HEK293T (cell line): ENCODE data around the gene PEMT.
"Not testable (repeated sequence)": the region's sequence is repeated elsewhere in the genome, so short reads cannot be mapped to it uniquely, and the experiment has no call there.

Experiments used
- CTCF ChIA-PET: fragments of 350-600 bp; formaldehyde crosslinking; extraction: SDS; loops from one replicate; lab custom pipeline; 2021; ENCODE audit warnings: antibody characterized with exemption, inconsistent platforms; lab: Yijun Ruan, JAX
- POLR2A ChIA-PET: fragments of 350-600 bp; formaldehyde crosslinking; extraction: SDS; loops from one replicate; lab custom pipeline; 2020; ENCODE audit warnings: antibody characterized with exemption, inconsistent platforms; lab: Yijun Ruan, JAX
- DNase-seq: peaks from one replicate; pipeline ENCODE4 v3.0.0; 2012; ENCODE audit warnings: mixed read lengths; ENCODE audit errors: extremely low spot score
- ARNT ChIP-seq: fragments of 450-650 bp; IDR thresholded peaks from 2 replicates; pipeline ENCODE4 v1.6.1; 2017; ENCODE audit warnings: mild to moderate bottlenecking
- BHLHE40 ChIP-seq: fragments of 450-650 bp; IDR thresholded peaks from 2 replicates; pipeline ENCODE4 v1.6.1; 2016; ENCODE audit warnings: mild to moderate bottlenecking, moderate library complexity, borderline replicate concordance
- CTBP1 ChIP-seq: fragments of 450-650 bp; IDR thresholded peaks from 2 replicates; pipeline ENCODE4 v1.6.1; 2016; ENCODE audit warnings: borderline replicate concordance
- ELF4 ChIP-seq: fragments of 450-650 bp; IDR thresholded peaks from 2 replicates; pipeline ENCODE4 v1.6.1; 2017; ENCODE audit warnings: antibody characterized with exemption
- FOXA1 ChIP-seq: fragments of 450-650 bp; IDR thresholded peaks from 2 replicates; pipeline ENCODE4 v1.6.1; 2016; ENCODE audit warnings: mild to moderate bottlenecking
- FOXK2 ChIP-seq: fragments of 450-650 bp; IDR thresholded peaks from 2 replicates; pipeline ENCODE4 v1.6.1; 2016; ENCODE audit warnings: mild to moderate bottlenecking
- FOXM1 ChIP-seq: fragments of 450-650 bp; IDR thresholded peaks from 2 replicates; pipeline ENCODE4 v1.6.1; 2017; ENCODE audit warnings: mild to moderate bottlenecking, borderline replicate concordance
- HDGF ChIP-seq: fragments of 450-650 bp; IDR thresholded peaks from 2 replicates; pipeline ENCODE4 v1.6.1; 2017; ENCODE audit warnings: antibody characterized with exemption, borderline replicate concordance
- L3MBTL2 ChIP-seq: fragments of 450-650 bp; conservative IDR thresholded peaks from 2 replicates; pipeline ENCODE4 v1.6.1; 2016; ENCODE audit warnings: mild to moderate bottlenecking
- LEF1 ChIP-seq: fragments of 450-650 bp; IDR thresholded peaks from 2 replicates; pipeline ENCODE4 v1.6.1; 2017; ENCODE audit warnings: mild to moderate bottlenecking, borderline replicate concordance
- NFRKB ChIP-seq: fragments of 450-650 bp; IDR thresholded peaks from 2 replicates; pipeline ENCODE4 v1.6.1; 2016; ENCODE audit warnings: mild to moderate bottlenecking, moderate library complexity
- SP1 ChIP-seq: fragments of 450-650 bp; IDR thresholded peaks from 2 replicates; pipeline ENCODE4 v1.6.1; 2017
- SUZ12 ChIP-seq: fragments of 450-650 bp; IDR thresholded peaks from 2 replicates; pipeline ENCODE4 v1.6.1; 2016; ENCODE audit warnings: mild to moderate bottlenecking
- TARDBP ChIP-seq: fragments of 450-650 bp; IDR thresholded peaks from 2 replicates; pipeline ENCODE4 v1.6.1; 2016
- ZNF384 ChIP-seq: fragments of 450-650 bp; IDR thresholded peaks from 2 replicates; pipeline ENCODE4 v1.6.1; 2016
- TF ChIP-seq, protein P1 (sequence below): fragments of 450-650 bp; IDR thresholded peaks from 2 replicates; pipeline ENCODE4 v1.6.1; 2016

Gene PEMT

DNA sequence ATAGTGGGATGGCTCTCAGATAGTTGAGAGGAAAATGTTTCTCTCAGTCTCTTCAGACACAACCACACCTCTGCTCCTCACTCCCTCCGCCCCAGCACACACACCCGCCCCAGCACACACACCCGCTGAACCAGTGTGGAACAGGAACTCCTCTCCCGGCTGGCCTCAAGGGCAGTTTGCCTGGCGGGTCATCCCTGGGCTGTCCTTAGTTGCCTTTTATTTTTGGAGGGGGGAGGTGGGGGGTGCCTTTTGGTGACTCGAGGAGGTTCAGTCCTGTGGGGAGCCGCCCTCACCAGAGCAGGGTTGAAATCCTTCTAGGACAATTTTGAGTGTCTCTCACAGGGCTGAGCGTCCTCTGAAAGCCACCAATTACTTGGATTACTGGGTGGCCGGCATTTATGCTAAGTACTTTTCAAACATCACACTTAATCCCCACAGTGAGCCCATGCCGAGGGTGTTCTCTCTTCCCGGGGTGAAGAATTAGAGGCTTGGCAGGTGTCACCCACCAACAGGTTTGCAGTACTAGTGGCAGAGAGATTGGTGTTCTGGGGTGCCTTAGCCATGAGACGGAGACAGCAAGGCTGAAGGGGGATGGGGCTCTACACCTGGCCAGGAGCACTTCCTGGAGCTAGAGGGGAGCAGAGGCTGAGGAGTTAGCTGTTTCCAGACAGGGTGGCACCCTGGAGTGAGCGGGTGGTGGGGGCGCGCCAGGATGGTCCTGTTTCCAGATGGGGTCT, 98.1 kb downstream of the PEMT start:
- DNase-seq = no peak
- POLR2A ChIA-PET = no interaction called here
- TF ChIP-seq ELF4 (no peak), BHLHE40 (no peak), ZNF384 (no peak), FOXK2 (no peak), CTBP1 (no peak), SUZ12 (no peak), FOXA1 (no peak)
- TF ChIP-seq, protein P1, sequence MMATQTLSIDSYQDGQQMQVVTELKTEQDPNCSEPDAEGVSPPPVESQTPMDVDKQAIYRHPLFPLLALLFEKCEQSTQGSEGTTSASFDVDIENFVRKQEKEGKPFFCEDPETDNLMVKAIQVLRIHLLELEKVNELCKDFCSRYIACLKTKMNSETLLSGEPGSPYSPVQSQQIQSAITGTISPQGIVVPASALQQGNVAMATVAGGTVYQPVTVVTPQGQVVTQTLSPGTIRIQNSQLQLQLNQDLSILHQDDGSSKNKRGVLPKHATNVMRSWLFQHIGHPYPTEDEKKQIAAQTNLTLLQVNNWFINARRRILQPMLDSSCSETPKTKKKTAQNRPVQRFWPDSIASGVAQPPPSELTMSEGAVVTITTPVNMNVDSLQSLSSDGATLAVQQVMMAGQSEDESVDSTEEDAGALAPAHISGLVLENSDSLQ = no peak
- CTCF ChIA-PET = no interaction called here

DNA sequence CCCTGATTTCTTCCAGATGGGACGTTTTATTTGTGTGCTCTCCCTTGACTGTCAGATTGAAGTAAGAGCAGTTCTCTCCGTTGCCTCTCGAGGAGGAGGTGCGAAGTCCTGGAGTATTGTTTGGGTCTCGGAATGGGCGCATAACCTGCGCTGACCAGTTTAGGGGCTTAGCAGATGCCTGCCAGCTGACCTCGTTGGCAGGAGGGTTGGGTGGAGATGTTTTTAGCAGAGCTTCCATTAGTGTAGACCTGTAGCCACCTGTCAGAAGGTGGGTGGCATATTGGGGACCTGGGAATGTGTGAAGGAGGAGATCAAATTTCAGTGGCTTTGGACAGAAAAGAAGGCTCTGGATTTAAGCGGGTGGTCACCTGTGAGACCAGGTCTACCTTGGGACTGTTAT, 98.9 kb downstream of the PEMT start:
- CTCF ChIA-PET = interaction anchor here (0.9 kb wide), 1 partner anchor 9 kb away, joined by 6 read pairs; no protein-coding TSS in a partner anchor
- POLR2A ChIA-PET = no interaction called here
- DNase-seq = no peak
- TF ChIP-seq ELF4 (no peak), ZNF384 (no peak), ARNT (no peak), TARDBP (no peak), CTBP1 (no peak), SUZ12 (no peak)
- TF ChIP-seq, protein P1 = no peak

GRCh38 chr17:17492085-17492484, 99.4 kb downstream of the PEMT start:
- ChIA-PET CTCF (interaction anchor here (0.9 kb wide), 1 partner anchor 8 kb away, joined by 6 read pairs; no protein-coding TSS in a partner anchor), POLR2A (interaction anchor here (1.0 kb wide), 1 partner anchor 100 kb away, joined by 3 read pairs; the partner anchor contains the start of gene PEMT)
- TF ChIP-seq CTBP1 = no peak
- TF ChIP-seq HDGF = no peak
- no peak for DNase-seq

- CTCF ChIA-PET = interaction anchor here (0.5 to 1.1 kb wide), 2 partner anchors 122 to 436 kb away, joined by 3 to 4 read pairs; no protein-coding TSS in a partner anchor
- TF ChIP-seq NFRKB (no peak), ZNF384 (no peak)
- POLR2A ChIA-PET = interaction anchor here (1.0 to 1.2 kb wide), 2 partner anchors 11 to 100 kb away, joined by 3 to 4 read pairs; partner anchors contain the start of gene PEMT
- DNase-seq = no peak
Observed at GRCh38 chr17:17491546-17491988, 99.9 kb downstream of the PEMT start.

- ChIA-PET CTCF (interaction anchor here (0.5 to 1.1 kb wide), 2 partner anchors 122 to 436 kb away, joined by 3 to 4 read pairs; no protein-coding TSS in a partner anchor), POLR2A (interaction anchor here (1.0 to 1.2 kb wide), 2 partner anchors 10 to 101 kb away, joined by 3 to 4 read pairs; partner anchors contain the start of gene PEMT)
- TF ChIP-seq ELF4 (no peak), CTBP1 (no peak), LEF1 (no peak), ARNT (no peak)
- TF ChIP-seq, protein P1 = no peak
- DNase-seq = no peak
Observed at GRCh38 chr17:17491031-17491471, 100.5 kb downstream of the PEMT start.

- TF ChIP-seq TARDBP (no peak), L3MBTL2 (no peak), SUZ12 (no peak), NFRKB (no peak), ELF4 (no peak), HDGF (no peak), SP1 (no peak), FOXA1 (no peak), LEF1 (no peak)
- ChIA-PET CTCF (no interaction called here), POLR2A (no interaction called here)
- no peak for DNase-seq
Observed at GRCh38 chr17:17487998-17488397, 103.5 kb downstream of the PEMT start.

DNA sequence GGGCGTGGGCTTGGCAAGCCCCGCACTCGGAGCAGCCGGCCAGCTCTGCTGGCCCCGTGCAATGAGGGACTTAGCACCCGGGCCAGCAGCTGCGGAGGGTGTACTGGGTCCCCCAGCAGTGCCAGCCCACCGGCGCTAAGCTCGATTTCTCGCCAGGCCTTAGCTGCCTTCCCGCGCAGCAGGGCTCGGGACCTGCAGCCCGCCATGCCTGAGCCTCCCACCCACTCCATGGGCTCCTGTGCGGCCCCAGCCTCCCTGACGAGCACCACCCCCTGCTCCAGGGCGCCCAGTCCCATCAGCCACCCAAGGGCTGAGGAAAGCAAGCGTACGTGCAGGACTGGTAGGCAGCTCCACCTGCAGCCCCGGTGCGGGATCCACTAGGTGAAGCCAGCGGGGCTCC, 105.1 kb downstream of the PEMT start:
- CTCF ChIA-PET, DNase-seq, POLR2A ChIA-PET: not testable (repeated sequence)

DNA sequence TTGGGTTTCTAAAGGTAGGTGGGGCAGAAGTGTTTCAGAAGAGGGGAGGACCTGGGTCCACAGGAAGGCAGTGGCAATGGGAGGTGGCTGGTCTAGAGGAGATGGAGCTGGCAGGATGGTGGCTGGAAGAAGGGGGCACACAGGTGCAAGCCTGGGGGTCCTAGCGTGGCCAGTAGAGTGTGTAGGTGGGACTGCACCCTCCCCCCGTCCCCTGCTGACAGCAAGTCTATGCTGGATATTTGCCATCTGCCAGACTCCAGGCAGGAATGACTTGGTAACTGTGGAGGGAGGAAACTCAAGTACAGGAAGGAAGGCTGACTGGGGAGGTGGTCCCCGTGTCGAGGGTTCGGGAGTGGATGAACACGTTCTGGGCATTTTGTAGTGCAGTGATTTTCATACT, 106.1 kb downstream of the PEMT start:
- DNase-seq = no peak
- ChIA-PET CTCF (no interaction called here), POLR2A (no interaction called here)
- TF ChIP-seq HDGF = no peak
- no peak for TF ChIP-seq LEF1
- no peak for TF ChIP-seq FOXK2
- TF ChIP-seq SUZ12 = no peak
- TF ChIP-seq, protein P1 = no peak
- TF ChIP-seq BHLHE40 = no peak
- no peak for TF ChIP-seq SP1
- TF ChIP-seq ARNT = no peak
- TF ChIP-seq ZNF384 = no peak
- no peak for TF ChIP-seq FOXA1
- TF ChIP-seq L3MBTL2 = no peak
- no peak for TF ChIP-seq CTBP1
- TF ChIP-seq ELF4 = no peak
- TF ChIP-seq NFRKB = no peak
- TF ChIP-seq TARDBP = no peak
- TF ChIP-seq FOXM1 = no peak
